GM12892 (cell line): Measurements from ENCODE around the gene OLFM1.

Experiments
- POLR2A ChIP-seq: IDR thresholded peaks from 2 replicates; pipeline ENCODE4 v1.6.1; 2011; ENCODE audit warnings: low read depth, low read length, control low read depth
- POLR2AphosphoS5 ChIP-seq: IDR thresholded peaks from 2 replicates; pipeline ENCODE4 v1.6.1; 2011; ENCODE audit warnings: low read depth, low read length, control low read depth
- TAF1 ChIP-seq: IDR thresholded peaks from 2 replicates; pipeline ENCODE4 v1.6.1; 2011; ENCODE audit warnings: low read depth, mild to moderate bottlenecking, control low read depth, low read length, borderline replicate concordance

DNA sequence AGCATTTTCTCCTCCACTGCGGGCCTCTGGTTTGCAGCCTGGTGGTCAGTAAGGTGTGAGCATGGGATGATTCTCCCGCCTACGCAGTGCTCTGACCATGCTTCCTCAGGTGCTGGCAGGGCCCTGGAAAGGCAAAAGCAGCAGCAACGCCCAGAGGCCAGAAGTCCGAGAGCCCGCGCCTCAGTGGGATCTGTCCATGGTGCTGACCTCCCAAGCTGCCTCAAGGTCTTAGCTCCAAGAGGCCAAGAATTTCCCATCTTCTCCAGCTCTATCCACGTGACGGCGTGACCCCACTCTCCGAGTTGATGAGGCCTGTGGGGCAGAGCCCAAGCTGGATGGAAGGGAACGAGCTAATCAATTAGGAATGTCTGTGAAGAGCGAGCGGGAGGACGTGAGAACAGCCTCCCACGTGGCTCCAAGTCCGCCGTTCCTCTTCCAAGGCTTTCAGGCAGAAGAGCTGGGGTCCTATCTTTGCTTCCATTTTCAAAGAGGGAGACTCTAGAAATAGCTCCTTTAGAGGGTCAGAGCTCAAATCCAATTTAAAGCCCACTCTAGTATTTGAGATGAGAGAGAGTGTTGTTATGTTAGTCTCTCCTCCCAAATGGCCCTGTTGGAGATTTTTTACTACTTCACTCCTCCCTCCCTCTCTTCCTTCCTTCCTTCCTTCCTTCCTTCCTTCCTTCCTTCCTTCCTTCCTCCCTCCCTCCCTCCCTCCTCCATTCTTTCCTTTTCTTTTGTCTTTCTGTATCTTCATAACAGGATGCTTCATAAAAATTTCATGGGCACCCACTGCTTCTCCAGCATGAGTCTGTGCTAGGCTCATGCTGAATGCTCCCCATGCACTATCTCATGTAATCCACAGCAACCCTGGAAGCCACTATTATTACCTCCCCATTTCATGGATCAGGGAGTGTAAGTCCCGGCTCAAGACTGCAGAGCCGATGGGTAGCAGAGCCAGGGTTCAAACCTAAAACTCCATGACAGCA lies 69.3 kb downstream of the OLFM1 start:
- TF ChIP-seq POLR2A, result no peak
- TF ChIP-seq POLR2AphosphoS5, result no peak
- no peak for TF ChIP-seq TAF1
